ENCODE data around the gene PEDS1.
"Not testable (repeated sequence)": the region's sequence is repeated elsewhere in the genome, so short reads cannot be mapped to it uniquely, and the experiment has no call there.

Gene PEDS1

DNA sequence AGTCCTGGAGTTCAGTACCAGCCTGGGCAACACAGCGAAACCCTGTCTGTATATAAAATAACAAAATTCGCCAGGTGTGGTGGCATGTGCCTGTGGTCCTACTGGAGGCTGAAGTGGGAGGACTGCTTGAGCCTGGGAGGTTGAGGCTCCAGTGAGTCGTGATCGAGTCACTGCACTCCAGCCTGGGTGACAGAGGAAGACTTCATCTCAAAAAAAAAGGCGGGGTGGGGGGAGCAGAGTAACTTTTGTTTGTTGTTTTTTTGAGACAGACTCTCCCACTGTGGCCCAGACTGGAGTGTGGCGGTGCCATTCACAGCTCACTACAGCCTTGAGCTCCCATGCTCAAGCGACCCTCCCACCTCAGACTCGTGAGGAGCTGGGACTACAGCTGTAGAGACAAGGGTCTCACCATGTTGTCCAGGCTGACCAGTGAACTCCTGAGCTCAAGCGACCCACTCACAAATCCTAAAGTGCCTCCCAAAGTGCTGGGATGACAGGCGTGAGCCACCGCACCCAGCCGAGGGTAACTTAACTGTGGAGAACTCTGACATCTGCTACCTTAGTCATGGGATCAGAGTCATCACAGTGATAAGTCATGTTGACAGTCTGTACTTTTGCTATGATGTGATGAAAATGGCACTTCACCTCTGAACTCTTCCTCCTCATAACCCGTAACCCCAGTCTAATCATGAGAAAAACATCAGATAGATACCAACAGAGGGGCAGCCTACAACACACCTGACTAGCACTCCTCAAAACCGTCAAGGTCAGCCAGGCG is 16.5 kb downstream of the PEDS1 start:
- TF ChIP-seq, protein P1, sequence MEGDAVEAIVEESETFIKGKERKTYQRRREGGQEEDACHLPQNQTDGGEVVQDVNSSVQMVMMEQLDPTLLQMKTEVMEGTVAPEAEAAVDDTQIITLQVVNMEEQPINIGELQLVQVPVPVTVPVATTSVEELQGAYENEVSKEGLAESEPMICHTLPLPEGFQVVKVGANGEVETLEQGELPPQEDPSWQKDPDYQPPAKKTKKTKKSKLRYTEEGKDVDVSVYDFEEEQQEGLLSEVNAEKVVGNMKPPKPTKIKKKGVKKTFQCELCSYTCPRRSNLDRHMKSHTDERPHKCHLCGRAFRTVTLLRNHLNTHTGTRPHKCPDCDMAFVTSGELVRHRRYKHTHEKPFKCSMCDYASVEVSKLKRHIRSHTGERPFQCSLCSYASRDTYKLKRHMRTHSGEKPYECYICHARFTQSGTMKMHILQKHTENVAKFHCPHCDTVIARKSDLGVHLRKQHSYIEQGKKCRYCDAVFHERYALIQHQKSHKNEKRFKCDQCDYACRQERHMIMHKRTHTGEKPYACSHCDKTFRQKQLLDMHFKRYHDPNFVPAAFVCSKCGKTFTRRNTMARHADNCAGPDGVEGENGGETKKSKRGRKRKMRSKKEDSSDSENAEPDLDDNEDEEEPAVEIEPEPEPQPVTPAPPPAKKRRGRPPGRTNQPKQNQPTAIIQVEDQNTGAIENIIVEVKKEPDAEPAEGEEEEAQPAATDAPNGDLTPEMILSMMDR (IDR thresholded peaks at IDR 0.05; ENCODE audit: insufficient read depth, missing control alignments): no peak
- FAIRE-seq: no peak
- DNase-seq (ENCODE audit: insufficient read length, low spot score): no peak

DNA sequence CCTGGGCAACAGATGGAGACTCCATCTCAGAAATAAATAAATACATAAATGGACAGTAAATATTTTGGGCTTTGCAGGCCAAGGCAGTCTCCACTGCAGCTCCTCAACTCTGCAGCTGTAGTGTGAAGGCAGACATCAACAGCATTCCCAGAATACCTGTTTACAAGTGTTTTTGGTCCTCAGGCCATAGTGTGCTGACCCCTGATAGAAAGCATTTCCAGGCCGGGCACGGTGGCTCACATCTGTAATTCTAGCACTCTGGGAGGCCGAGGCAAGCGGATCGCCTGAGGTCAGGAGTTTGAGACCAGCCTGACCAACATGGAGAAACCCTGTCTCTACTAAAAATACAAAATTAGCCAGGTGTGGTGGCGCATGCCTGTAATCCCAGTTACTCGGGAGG is 18.4 kb downstream of the PEDS1 start:
- FAIRE-seq; DNase-seq (ENCODE audit: insufficient read length, low spot score): not testable (repeated sequence)

DNA sequence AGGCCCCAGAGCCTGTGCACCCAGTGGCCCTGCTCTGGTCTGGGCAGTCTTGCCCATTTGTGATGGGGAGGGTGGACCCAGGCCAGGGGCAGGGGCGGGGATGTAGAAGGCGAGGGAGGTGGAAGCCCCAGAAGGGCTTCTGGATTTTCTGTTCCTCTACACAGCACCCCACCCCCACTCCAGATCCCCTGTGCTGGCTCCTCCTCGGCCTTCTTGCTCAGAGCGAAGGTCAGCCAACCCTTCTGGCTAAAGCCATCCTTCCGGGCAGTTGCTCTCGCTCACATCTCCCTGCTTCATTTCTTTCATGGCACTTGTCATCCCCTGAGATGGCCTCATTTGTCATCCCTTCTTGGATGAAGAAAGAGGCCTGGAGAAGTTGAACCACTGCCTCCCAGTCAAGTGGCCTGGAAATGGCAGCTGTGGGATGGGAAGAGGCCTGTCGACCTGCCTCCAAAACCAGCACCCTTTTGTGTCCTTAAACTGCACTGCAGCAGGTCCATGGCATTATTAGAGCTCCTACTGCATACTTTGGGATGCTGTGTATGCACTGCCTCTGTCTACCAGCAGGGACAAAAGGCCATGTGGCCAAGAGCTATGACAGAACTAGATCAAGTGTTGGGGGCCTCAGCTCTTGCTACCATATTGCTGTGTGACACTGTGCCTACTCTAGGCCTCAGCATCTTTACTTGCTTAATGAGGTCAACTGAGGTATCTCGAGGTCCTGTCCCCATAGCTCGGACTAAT is 19.9 kb downstream of the PEDS1 start:
- TF ChIP-seq, protein P1 (IDR thresholded peaks at IDR 0.05; ENCODE audit: insufficient read depth, missing control alignments): no peak
- DNase-seq (ENCODE audit: insufficient read length, low spot score) (no peak), FAIRE-seq (no peak)

DNA sequence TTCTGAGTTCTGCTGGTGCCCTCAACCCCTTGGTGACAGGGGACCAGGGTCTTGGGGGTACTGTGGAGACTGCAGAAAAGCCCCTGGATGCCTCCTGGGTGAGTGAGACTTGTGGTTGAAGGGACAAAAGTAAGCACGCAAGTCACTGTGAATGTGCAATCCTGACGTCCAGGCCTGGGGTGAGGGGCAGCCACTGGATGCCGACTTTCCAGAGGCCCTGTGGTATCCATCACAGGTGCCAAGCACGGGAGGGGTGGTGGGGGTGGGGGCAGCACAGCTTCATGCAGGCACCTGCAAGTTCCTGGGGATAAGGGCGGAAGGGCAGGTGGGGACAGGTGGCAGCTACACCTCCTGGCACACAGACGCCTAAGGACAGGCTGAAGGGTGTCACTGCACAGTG is 20.5 kb downstream of the PEDS1 start:
- FAIRE-seq (no peak), DNase-seq (ENCODE audit: insufficient read length, low spot score) (no peak)
- TF ChIP-seq, protein P1 (IDR thresholded peaks at IDR 0.05; ENCODE audit: insufficient read depth, missing control alignments): no peak

DNA sequence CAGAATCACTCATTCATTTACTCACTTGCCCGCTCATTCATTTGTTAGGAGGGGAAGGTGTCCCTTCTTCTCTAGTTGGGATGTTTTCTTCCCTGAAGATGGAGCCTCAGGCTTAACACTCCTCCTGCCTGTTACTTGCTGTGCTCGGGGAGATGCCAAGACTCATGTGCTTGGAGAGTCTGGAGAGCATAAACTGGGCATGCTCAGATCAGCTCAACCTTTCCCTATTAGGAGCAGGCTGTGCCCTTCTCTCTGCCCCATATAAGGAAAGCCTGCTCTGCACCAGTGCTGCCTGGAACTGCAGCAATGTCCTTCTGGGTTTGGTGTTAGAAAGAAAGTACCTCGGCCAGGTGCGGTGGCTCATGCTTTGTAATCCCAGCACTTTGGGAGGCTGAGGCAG is 22.5 kb downstream of the PEDS1 start:
- DNase-seq (ENCODE audit: insufficient read length, low spot score) (no peak), FAIRE-seq (no peak)
- TF ChIP-seq, protein P1 (IDR thresholded peaks at IDR 0.05; ENCODE audit: insufficient read depth, missing control alignments): no peak

DNA sequence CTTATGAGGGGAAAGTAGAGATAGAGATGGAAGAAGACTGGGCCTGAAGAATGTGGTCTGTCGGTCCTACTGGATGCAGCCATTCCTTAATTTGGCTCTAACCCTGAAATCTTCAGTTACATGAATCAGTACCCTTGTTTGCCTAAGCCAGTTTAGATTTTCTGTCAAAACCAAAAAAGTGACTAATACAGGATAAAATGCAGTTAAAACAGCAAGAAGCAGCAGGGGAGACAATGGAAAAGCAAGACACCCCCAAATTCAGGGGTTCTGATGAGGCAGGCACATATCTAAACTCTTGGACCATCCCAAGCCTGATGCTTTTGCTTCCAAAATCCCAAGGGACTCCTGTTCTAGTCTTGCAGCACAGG is 23.2 kb downstream of the PEDS1 start:
- DNase-seq (ENCODE audit: insufficient read length, low spot score) (no peak), FAIRE-seq (no peak)
- TF ChIP-seq, protein P1 (IDR thresholded peaks at IDR 0.05; ENCODE audit: insufficient read depth, missing control alignments): no peak

DNA sequence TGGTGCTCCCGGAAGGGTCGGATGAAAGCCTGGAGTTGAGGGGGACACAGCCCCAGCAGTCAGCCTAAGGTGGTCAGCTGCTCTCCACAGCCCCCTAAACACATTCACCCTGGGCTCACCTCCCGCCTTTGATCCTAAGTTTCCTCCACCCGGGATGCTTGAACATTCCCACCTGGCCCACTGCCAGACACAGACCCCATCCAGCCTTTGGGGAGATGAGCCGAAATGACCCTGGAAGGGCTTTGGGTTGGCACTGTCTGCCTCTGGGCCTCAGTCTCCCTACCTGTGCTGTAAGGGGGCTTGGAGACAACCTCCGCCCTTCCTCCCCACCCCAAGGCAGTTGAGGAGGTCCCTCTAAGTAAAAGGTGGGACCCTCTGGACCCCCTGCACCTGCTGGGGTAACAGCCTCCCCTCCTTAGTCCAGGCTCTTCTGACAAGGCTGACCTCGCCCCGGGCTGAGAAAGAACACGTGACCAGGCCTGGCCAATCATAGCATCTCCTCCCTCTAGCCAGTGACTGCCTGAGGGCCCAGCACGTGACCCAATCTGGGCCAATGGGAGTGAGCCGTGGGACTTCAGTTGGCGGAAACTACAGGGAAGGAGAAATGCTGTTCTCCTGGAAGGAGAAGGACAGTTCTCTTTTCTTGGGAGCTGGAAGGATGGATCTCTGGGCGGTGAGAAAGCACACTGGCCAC is 23.7 kb downstream of the PEDS1 start:
- TF ChIP-seq, protein P1 (IDR thresholded peaks at IDR 0.05; ENCODE audit: insufficient read depth, missing control alignments): no peak
- no peak for FAIRE-seq
- DNase-seq (ENCODE audit: insufficient read length, low spot score): no peak
